Left ventricle myocardium inferior (tissue), 1 donor: ENCODE results near the gene SRL. TPM values are rescaled to one million over a fixed set of nuclear protein-coding genes. Genes with fewer than 3 reads are reported as not detected.
"Not testable (repeated sequence)": the region's sequence is repeated elsewhere in the genome, so short reads cannot be mapped to it uniquely, and the experiment has no call there.

Source experiments
- DNase-seq: peaks from one replicate; pipeline ENCODE4 v3.0.0-alpha.2; 2020
- H3K27ac ChIP-seq: fragments of 200-600 bp; replicated peaks from 2 replicates; pipeline ENCODE4 v1.8.0; 2021
- H3K27me3 ChIP-seq: fragments of 200-600 bp; 2 replicates; pipeline ENCODE4 v1.8.0; 2021; ENCODE audit warnings: low read depth
- H3K36me3 ChIP-seq: fragments of 200-600 bp; 2 replicates; pipeline ENCODE4 v1.8.0; 2021
- H3K4me1 ChIP-seq: fragments of 200-600 bp; 2 replicates; pipeline ENCODE4 v1.8.0; 2021
- H3K4me3 ChIP-seq: fragments of 200-600 bp; 2 replicates; pipeline ENCODE4 v1.8.0; 2021; ENCODE audit warnings: mild to moderate bottlenecking, moderate library complexity
- H3K9me3 ChIP-seq: fragments of 200-600 bp; replicated peaks from 2 replicates; pipeline ENCODE4 v1.8.0; 2021
- CTCF ChIP-seq: fragments of 200-600 bp; IDR thresholded peaks from 2 replicates; pipeline ENCODE4 v1.8.0; 2021; ENCODE audit warnings: antibody characterized with exemption, mild to moderate bottlenecking, borderline replicate concordance
- intact Hi-C: fragments of 100-400 bp; cut with micrococcal nuclease; formaldehyde crosslinking; loops from one replicate; pipeline ENCODE4 v1.11.0; 2022
- total RNA-seq: library from RNA; stranded (reverse); fragmentation: NEBNext Ultra II Directional; extraction: Animal tissue kit (Norgen Biotek cat#: 25700); gene quantifications from one replicate; pipeline ENCODE4 v1.2.1, GENCODE V29; 2021
- donor health status: DM: no; HTN: yes; CAD: no; lungs with severe emphysema.

Gene SRL
- total RNA-seq, 1 donor from 2014 or later = 445 TPM

DNA sequence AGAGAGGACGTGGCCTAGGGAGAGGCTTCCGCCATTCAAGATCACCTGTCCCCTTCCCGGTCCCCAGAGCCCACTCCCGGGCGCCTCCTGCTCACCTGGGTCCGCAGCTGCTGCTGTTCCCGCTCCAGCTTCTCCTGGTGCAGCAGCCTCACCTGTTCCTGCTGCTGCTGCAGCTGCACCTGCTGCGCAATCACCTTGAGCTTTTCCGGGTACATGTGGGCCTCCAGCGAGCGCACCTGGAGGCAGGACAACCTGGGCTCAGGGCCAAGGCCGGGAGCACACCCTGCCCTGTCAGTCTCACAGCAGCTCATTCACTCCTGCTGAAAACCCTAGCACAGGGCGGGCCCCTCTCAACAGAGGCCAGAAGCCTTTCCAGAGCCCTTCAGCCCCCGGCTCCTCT is 18.5 kb upstream of the SRL start:
- DNase-seq = no peak
- Histone ChIP-seq H3K9me3 (no peaks in the 10 kb centered on the region), H3K4me3 (no peak overlapping the region), H3K27ac (no peak overlapping the region), H3K27me3 (no peaks in the 10 kb centered on the region), H3K36me3 (peaks cover 34% of the 10 kb centered on the region), H3K4me1 (peaks cover 22% of the 10 kb centered on the region)
- no peak for TF ChIP-seq CTCF
- intact Hi-C loops = no loop called here

GRCh38 chr16:4257646-4258556 is 16.0 kb upstream of the SRL start:
- peak overlapping the region; percentile 67 for H3K27ac ChIP-seq
- H3K9me3 ChIP-seq = no peaks in the 10 kb centered on the region
- H3K36me3 ChIP-seq = peaks cover 34% of the 10 kb centered on the region
- peaks cover 4% of the 10 kb centered on the region for H3K4me1 ChIP-seq
- DNase-seq = peak; percentile 63
- intact Hi-C loops = no loop called here
- H3K4me3 ChIP-seq = peak overlapping the region; percentile 25
- no peak for TF ChIP-seq CTCF
- no peaks in the 10 kb centered on the region for H3K27me3 ChIP-seq

DNA sequence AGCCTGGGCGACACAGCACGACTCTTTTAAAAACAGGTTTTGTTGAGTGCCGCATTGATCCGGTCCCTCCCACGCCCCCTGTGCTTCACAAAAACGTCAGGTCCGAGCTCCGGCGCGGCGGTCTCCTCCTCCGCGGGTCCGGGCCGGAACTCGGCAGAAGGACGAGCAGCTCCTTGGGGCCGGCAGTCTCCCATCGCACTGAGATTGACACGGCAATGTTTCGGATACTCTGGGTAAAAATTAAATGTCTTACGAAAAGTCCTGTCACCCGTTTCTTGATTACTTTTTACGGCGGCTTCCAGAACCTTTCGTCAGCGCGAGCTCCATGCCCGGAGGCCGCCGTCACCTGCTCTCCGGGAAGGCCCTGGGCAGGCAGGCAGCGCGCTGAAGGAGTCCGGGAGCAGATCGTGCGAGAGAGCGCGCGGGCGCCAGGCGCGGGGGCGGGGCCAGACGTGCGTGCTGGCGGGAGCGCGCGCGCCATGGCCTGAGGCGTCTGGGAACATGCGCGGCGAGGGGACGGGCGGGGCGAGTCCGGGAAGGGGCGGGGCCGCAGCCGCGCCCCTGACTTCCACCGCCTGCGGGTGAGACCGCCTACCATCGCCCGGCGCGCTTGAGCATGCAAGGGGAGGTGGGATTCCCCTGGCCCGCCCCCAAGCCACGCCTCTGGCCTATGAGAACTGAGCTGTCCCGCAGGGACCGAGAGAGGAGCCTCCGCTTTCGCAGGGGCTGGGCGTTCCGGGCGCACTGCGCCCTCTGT is 11.7 kb upstream of the SRL start:
- peak; percentile 100 for DNase-seq
- intact Hi-C loops = no loop called here
- peak overlapping the region; percentile 93 for H3K27ac ChIP-seq
- H3K4me3 ChIP-seq = peak overlapping the region; percentile 73
- peaks cover 1% of the 10 kb centered on the region for H3K36me3 ChIP-seq
- H3K9me3 ChIP-seq = no peaks in the 10 kb centered on the region
- TF ChIP-seq CTCF = no peak
- no peaks in the 10 kb centered on the region for H3K27me3 ChIP-seq
- peaks cover 6% of the 10 kb centered on the region for H3K4me1 ChIP-seq

GRCh38 chr16:4253012-4253393 is 11.1 kb upstream of the SRL start:
- peak overlapping the region; percentile 73 for H3K4me3 ChIP-seq
- DNase-seq, intact Hi-C loops, H3K36me3 ChIP-seq, H3K27me3 ChIP-seq, H3K4me1 ChIP-seq, H3K9me3 ChIP-seq: not testable (repeated sequence)
- H3K27ac ChIP-seq = peak overlapping the region; percentile 93

- H3K27ac ChIP-seq = no peak overlapping the region
- H3K4me1 ChIP-seq = peaks cover 15% of the 10 kb centered on the region
- H3K4me3 ChIP-seq = no peak overlapping the region
- no peak for DNase-seq
- H3K9me3 ChIP-seq = no peaks in the 10 kb centered on the region
- no peaks in the 10 kb centered on the region for H3K27me3 ChIP-seq
- H3K36me3 ChIP-seq = no peaks in the 10 kb centered on the region
- TF ChIP-seq CTCF = no peak
- intact Hi-C loops = loop anchor here (5.0 kb wide), 1 partner anchor 52 kb away; no protein-coding TSS in a partner anchor
Observed at GRCh38 chr16:4249530-4250308, 7.8 kb upstream of the SRL start.
